Aorta (tissue), 5 donors: ENCODE measurements around the gene CHRM4. TPM values are rescaled to one million over a fixed set of nuclear protein-coding genes. Genes with fewer than 3 reads are reported as not detected.

ENCODE experiments used
- ATAC-seq: fragments of 200-7000 bp; cut with Tn5 transposase; one replicate; pipeline ENCODE4 v1.9.1; 2022; ENCODE audit warnings: moderate library complexity; ENCODE audit not compliant: low FRiP score
- DNase-seq, 2 donors: peaks; one replicate each; pipeline ENCODE4 v3.0.0-alpha.2; 2020
- H3K27ac ChIP-seq, 2 donors: one replicate each; pipeline ENCODE4 v1.5.1; 2013; ENCODE audit warnings: low read length in 2 of 2, mild to moderate bottlenecking in 2 of 2, moderate library complexity in 2 of 2, control low read depth in 1 of 2, inconsistent platforms in 1 of 2, low read depth in 1 of 2
- H3K27me3 ChIP-seq, 2 donors: one replicate each; pipeline ENCODE4 v1.6.1; 2013; ENCODE audit warnings: control low read depth in 1 of 2, low read length in 1 of 2, mild to moderate bottlenecking in 1 of 2, moderate library complexity in 1 of 2; ENCODE audit not compliant: insufficient read depth in 2 of 2, control insufficient read depth in 1 of 2
- H3K36me3 ChIP-seq, 2 donors: one replicate each; pipeline ENCODE4 v1.6.1; 2013; ENCODE audit warnings: control low read depth in 1 of 2, low read length in 1 of 2, mild to moderate bottlenecking in 1 of 2; ENCODE audit not compliant: insufficient read depth in 2 of 2, control insufficient read depth in 1 of 2
- H3K4me1 ChIP-seq, 2 donors: one replicate each; pipeline ENCODE4 v1.6.1; 2013; ENCODE audit warnings: low read length in 2 of 2, control low read depth in 1 of 2, mild to moderate bottlenecking in 1 of 2, moderate library complexity in 1 of 2; ENCODE audit not compliant: insufficient read depth in 2 of 2, control insufficient read depth in 1 of 2
- H3K4me3 ChIP-seq, 2 donors: one replicate each; pipeline ENCODE4 v1.5.1; 2013; ENCODE audit warnings: low read length in 2 of 2, control low read depth in 1 of 2, mild to moderate bottlenecking in 1 of 2
- H3K9me3 ChIP-seq: one replicate; pipeline ENCODE4 v1.6.1; 2013; ENCODE audit warnings: mild to moderate bottlenecking, low read length; ENCODE audit not compliant: control insufficient read depth
- WGBS, 2 donors: extraction: QIAGEN DNeasy Blood & Tissue Kit; methylation state at CpG; one replicate each; pipeline ENCODE4 v1.1.7; 2013; 5-methylcytosine and 5-hydroxymethylcytosine counted together
- intact Hi-C, 2 donors: fragments of 100-400 bp; cut with DNase I; formaldehyde crosslinking; loops; one replicate each; pipeline versions ENCODE4 v1.14.2 to v1.15.0; 2022
- long read RNA-seq, 2 donors: library from polyadenylated mRNA; unstranded; transcript quantifications; one replicate each; pipeline ENCODE4 v2.0.0, GENCODE V29; 2020 to 2021
- polyA plus RNA-seq, 2 donors: library from polyadenylated mRNA; stranded (reverse); fragments of 200-250 nt; gene quantifications; one replicate each; pipeline ENCODE4 v1.2.3, GENCODE V29; 2013
- total RNA-seq, 2 donors: library from RNA; stranded (reverse); fragmentation: NEBNext Ultra II Directional; extraction: Animal tissue kit (Norgen Biotek cat#: 25700); gene quantifications; one replicate each; pipeline ENCODE4 v1.2.1, GENCODE V29; 2021
- donor health status: healthy with polysubstance abuse.
- donor health status: Bipolar disorder and iron deficiency.
- donor health status: DM: no; HTN: no; CAD: no.
- donor health status: DM: no; HTN: no; CAD: no.
- donor health status: DM: yes; HTN: yes; CAD: no.

The CHRM4 gene
- total RNA-seq, result under 1 TPM in 1 of 2 donors, not detected in 1; 0.29 TPM
- polyA plus RNA-seq, result 1 to 10 TPM in 1 of 2 donors, under 1 TPM in 1; 0.28 to 1.9 TPM
- long read RNA-seq, donor 1, result 0 reads
- long read RNA-seq, donor 2, result 0 reads

GRCh38 chr11:46391578-46392420, at the start of gene CHRM4:
CHRM4 (minus strand) TSS chr11:46391776; CDS start chr11:46386557, 5,219 bp downstream.
- Histone ChIP-seq H3K4me1 (no peaks in the 10 kb centered on the region), H3K4me3 (peak within 1 kb of the TSS in 1 of 2 donors; percentile 29), H3K27me3 (no peaks in the 10 kb centered on the region), H3K9me3 (no peaks in the 10 kb centered on the region), H3K36me3 (no peaks in the 10 kb centered on the region), H3K27ac (no peak within 1 kb of the TSS)
- intact Hi-C loops, result loop anchor here in 1 of 2 donors (5.0 kb wide), 1 partner anchor 226 kb away; the partner anchor contains the start of genes ATG13 and HARBI1
- DNase-seq (no peak), ATAC-seq (no peak)
- 0 to 1% methylated on average over 62 to 123 of the region's 123 CpGs for WGBS, 2 donors

- DNase-seq (no peak), ATAC-seq (no peak)
- Histone ChIP-seq H3K27me3 (no peaks in the 10 kb centered on the region), H3K36me3 (peaks cover 6 to 9% of the 10 kb centered on the region in 2 donors), H3K9me3 (no peaks in the 10 kb centered on the region), H3K4me1 (no peaks in the 10 kb centered on the region), H3K4me3 (no peak overlapping the region), H3K27ac (no peak overlapping the region)
- intact Hi-C loops, result no loop called here
- 70 to 71% methylated on average over 4 of the region's 4 CpGs for WGBS, 2 donors
Observed at GRCh38 chr11:46438211-46438610, 46.6 kb upstream of the CHRM4 start.

- 85 to 87% methylated on average over 6 of the region's 6 CpGs for WGBS, 2 donors
- ATAC-seq, result no peak
- intact Hi-C loops, result no loop called here
- Histone ChIP-seq H3K36me3 (peaks cover 6 to 10% of the 10 kb centered on the region in 2 donors), H3K27ac (no peak overlapping the region), H3K4me1 (no peaks in the 10 kb centered on the region), H3K9me3 (no peaks in the 10 kb centered on the region), H3K27me3 (no peaks in the 10 kb centered on the region), H3K4me3 (no peak overlapping the region)
- no peak for DNase-seq
Observed at GRCh38 chr11:46437122-46437689, 45.6 kb upstream of the CHRM4 start.

GRCh38 chr11:46436113-46436512, 44.5 kb upstream of the CHRM4 start:
- H3K4me1 ChIP-seq, result no peaks in the 10 kb centered on the region
- WGBS, 2 donors, result 73 to 84% methylated on average over 3 of the region's 3 CpGs

GRCh38 chr11:46435679-46436078, 44.1 kb upstream of the CHRM4 start:
- no peak overlapping the region for H3K27ac ChIP-seq
- WGBS, 2 donors, result 53 to 55% methylated on average over 3 of the region's 3 CpGs
- intact Hi-C loops, result no loop called here
- H3K27me3 ChIP-seq, result no peaks in the 10 kb centered on the region
- no peaks in the 10 kb centered on the region for H3K9me3 ChIP-seq
- ATAC-seq, result no peak
- H3K4me1 ChIP-seq, result no peaks in the 10 kb centered on the region
- H3K4me3 ChIP-seq, result no peak overlapping the region
- no peak for DNase-seq
- peaks cover 6 to 15% of the 10 kb centered on the region in 2 donors for H3K36me3 ChIP-seq

More at GRCh38 chr11:46436113-46436512, 44.5 kb upstream of the CHRM4 start:
- Histone ChIP-seq H3K27me3 (no peaks in the 10 kb centered on the region), H3K9me3 (no peaks in the 10 kb centered on the region), H3K4me3 (no peak overlapping the region), H3K36me3 (peaks cover 6 to 14% of the 10 kb centered on the region in 2 donors), H3K27ac (no peak overlapping the region)
- ATAC-seq (no peak), DNase-seq (no peak)
- intact Hi-C loops, result no loop called here

DNA sequence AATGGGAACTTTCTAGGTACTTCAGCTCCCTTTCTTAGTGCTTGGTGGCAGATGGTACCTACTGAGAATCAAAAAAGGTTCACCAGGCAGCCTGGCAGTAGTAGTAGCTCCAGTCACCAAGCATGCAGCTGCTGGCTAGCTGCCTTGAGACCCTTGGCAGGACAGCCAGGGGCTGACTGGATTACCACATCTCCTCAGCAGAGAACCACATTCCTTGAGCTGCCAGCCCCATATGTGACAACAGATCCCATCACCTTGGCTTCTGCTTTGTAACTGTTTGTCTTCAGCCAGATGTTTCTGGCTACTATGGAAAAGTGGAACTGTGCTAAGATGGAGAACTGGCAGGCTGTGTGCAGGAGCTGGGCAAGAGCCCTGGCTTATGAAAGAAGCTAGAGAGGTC, 39.6 kb upstream of the CHRM4 start:
- H3K4me3 ChIP-seq, result no peak overlapping the region
- ATAC-seq (no peak), DNase-seq (no peak)
- no peaks in the 10 kb centered on the region for H3K27me3 ChIP-seq
- no peaks in the 10 kb centered on the region for H3K9me3 ChIP-seq
- H3K27ac ChIP-seq, result no peak overlapping the region
- no peaks in the 10 kb centered on the region for H3K4me1 ChIP-seq
- H3K36me3 ChIP-seq, result peaks cover 6 to 15% of the 10 kb centered on the region in 2 donors
- intact Hi-C loops, result no loop called here

GRCh38 chr11:46429717-46430116, 38.1 kb upstream of the CHRM4 start:
- no peak for ATAC-seq
- no peaks in the 10 kb centered on the region for H3K4me1 ChIP-seq
- 86 to 89% methylated on average over 3 of the region's 3 CpGs for WGBS, 2 donors
- H3K9me3 ChIP-seq, result no peaks in the 10 kb centered on the region
- H3K36me3 ChIP-seq, result peaks cover 4 to 12% of the 10 kb centered on the region in 2 donors
- H3K4me3 ChIP-seq, result no peak overlapping the region
- intact Hi-C loops, result no loop called here
- no peak for DNase-seq
- H3K27me3 ChIP-seq, result no peaks in the 10 kb centered on the region
- no peak overlapping the region for H3K27ac ChIP-seq

DNA sequence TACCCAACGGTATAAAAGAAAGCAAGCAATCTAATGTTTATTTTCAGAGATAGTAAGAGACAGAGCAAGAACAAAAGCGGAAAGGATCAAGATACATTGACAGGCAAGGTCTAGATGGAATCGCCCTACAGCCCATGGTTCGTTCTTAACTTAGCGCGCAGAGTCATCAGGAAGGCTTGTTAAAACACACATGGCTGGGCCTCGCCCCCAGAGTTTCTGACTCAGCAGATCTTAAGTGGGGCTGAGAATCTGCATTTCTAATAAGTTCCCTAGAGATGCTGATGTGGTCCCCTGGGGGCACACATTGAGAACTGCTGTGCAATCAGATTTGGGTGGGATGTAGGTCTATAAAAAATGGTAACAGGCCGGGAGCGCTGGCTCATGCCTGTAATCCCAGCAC, 35.8 kb upstream of the CHRM4 start:
- no peak for ATAC-seq
- peaks cover 0 to 4% of the 10 kb centered on the region in 2 donors for H3K36me3 ChIP-seq

More for the DNA sequence above, 35.8 kb upstream of the CHRM4 start:
- H3K27me3 ChIP-seq, result no peaks in the 10 kb centered on the region
- no peaks in the 10 kb centered on the region for H3K9me3 ChIP-seq
- no peaks in the 10 kb centered on the region for H3K4me1 ChIP-seq
- H3K4me3 ChIP-seq, result no peak overlapping the region
- DNase-seq, result no peak
- intact Hi-C loops, result no loop called here
- WGBS, 2 donors, result 79 to 82% methylated on average over 9 of the region's 9 CpGs
- no peak overlapping the region for H3K27ac ChIP-seq
